OCI-LY3 (cell line): ENCODE results near the gene SARDH.
A peak's percentile ranks its signal among the peaks of the same experiment; 100 is the strongest.

Experiments
- H2AFZ ChIP-seq: fragments of 200-600, 300-600 bp; shearing (Covaris generic); 2 replicates; pipeline ENCODE4 v1.6.0; 2014; ENCODE audit warnings: antibody characterized with exemption, low read depth, low read length
- H3K27ac ChIP-seq: fragments of 200-600, 300-600 bp; sonication (generic); 2 replicates; pipeline ENCODE4 v1.5.1; 2014; ENCODE audit warnings: mild to moderate bottlenecking, low read length, moderate library complexity, mixed read lengths
- H3K27me3 ChIP-seq: fragments of 200-600, 300-600 bp; sonication (generic); 2 replicates; pipeline ENCODE4 v1.6.1; 2014; ENCODE audit warnings: low read depth, low read length, mixed read lengths
- H3K36me3 ChIP-seq: fragments of 200-600, 300-600 bp; sonication (generic); replicated peaks from 2 replicates; pipeline ENCODE3; 2014; ENCODE audit warnings: low read depth, low read length, mixed read lengths
- H3K4me1 ChIP-seq: fragments of 300-600, 200-600 bp; sonication (generic); 2 replicates; pipeline ENCODE4 v1.6.1; 2014; ENCODE audit warnings: low read length, mixed read lengths
- H3K4me2 ChIP-seq: fragments of 200-600, 300-600 bp; sonication (generic); 2 replicates; pipeline ENCODE4 v1.6.1; 2014; ENCODE audit warnings: low read length, mixed read lengths
- H3K4me3 ChIP-seq: fragments of 300-600, 200-600 bp; sonication (generic); 2 replicates; pipeline ENCODE4 v1.5.1; 2014; ENCODE audit warnings: antibody characterized with exemption, mild to moderate bottlenecking, low read length, moderate library complexity
- H3K79me2 ChIP-seq: fragments of 300-600, 200-600 bp; shearing (Covaris generic); 2 replicates; pipeline ENCODE4 v1.6.1; 2014; ENCODE audit warnings: mild to moderate bottlenecking, low read length, mixed read lengths
- H3K9ac ChIP-seq: fragments of 300-600, 200-600 bp; shearing (Covaris generic); 2 replicates; pipeline ENCODE4 v1.6.0; 2014; ENCODE audit warnings: mild to moderate bottlenecking, low read length, moderate library complexity
- H3K9me3 ChIP-seq: fragments of 200-600, 300-600 bp; shearing (Covaris generic); 2 replicates; pipeline ENCODE4 v1.6.1; 2014; ENCODE audit warnings: low read length, mixed read lengths; ENCODE audit not compliant: insufficient read depth
- H4K20me1 ChIP-seq: fragments of 200-600, 300-600 bp; sonication (generic); 2 replicates; pipeline ENCODE4 v1.6.1; 2016; ENCODE audit warnings: low read length, mixed read lengths; ENCODE audit not compliant: insufficient read depth
- CTCF ChIP-seq: fragments of 200-600, 300-600 bp; sonication (generic); IDR thresholded peaks from 2 replicates; pipeline ENCODE4 v1.5.1; 2014; ENCODE audit warnings: antibody characterized with exemption, low read length, low read depth
- EZH2phosphoT487 ChIP-seq: fragments of 200-600 bp; shearing (Covaris generic); IDR thresholded peaks from 2 replicates; pipeline ENCODE4 v1.6.1; 2018; ENCODE audit warnings: antibody characterized with exemption, mixed run types, low read depth

Gene SARDH

DNA sequence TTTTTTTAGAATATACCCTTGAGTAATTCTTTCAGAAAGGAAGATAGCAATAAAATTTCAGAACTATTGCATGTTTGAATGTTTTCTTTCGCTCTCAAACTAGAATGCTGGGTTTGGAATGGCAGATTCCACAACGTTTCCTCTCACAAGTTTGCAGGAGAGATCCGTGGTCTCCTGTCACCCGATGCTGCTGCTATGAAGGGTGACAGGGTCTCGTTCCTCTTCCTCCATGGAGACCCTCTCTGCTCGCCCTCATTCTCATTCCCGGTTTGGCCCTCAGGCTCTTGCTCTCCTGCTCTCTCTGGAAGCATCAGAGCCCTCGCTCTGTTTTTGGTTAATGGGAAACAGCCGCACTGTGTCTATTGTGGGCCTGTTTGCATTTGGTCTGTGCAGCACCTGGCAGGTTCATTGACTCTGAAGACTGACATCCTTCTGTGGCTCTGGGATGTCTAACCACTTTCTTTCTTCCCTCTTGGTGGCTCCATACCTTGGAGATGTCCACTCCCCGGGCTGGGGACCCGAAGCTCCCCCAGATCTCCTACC, 116.4 kb downstream of the SARDH start:
- no peak overlapping the region for H3K9ac ChIP-seq
- H3K4me1 ChIP-seq: peaks cover 14% of the 10 kb centered on the region
- no peak overlapping the region for H3K4me2 ChIP-seq
- no peaks in the 10 kb centered on the region for H3K9me3 ChIP-seq
- TF ChIP-seq CTCF (no peak), EZH2phosphoT487 (no peak)
- H3K4me3 ChIP-seq: no peak overlapping the region
- H3K27me3 ChIP-seq: peaks cover 34% of the 10 kb centered on the region
- H3K79me2 ChIP-seq: no peaks in the 10 kb centered on the region
- H3K36me3 ChIP-seq: no peaks in the 10 kb centered on the region
- H2AFZ ChIP-seq: no peak overlapping the region
- H4K20me1 ChIP-seq: no peaks in the 10 kb centered on the region
- no peak overlapping the region for H3K27ac ChIP-seq

DNA sequence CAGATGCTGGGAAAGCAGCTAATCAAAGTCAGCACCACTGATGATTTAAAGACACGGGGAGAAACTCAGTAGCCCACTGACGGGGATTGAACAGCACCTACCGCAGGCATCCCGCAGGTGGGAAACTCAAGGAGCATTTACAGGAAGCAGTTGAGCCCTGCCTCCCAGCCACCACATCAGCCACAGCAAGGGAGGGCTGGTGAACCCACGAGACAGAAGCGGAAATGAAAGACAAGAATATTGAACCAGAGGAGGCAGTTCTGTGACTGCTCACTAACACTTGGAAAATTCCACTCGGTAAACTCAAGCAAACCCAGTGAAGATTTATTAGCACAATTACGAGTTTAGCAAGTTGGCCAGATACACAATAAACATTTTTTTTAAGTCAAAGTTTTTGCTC, 118.4 kb downstream of the SARDH start:
- TF ChIP-seq CTCF: no peak
- Histone ChIP-seq H3K79me2 (no peaks in the 10 kb centered on the region), H3K36me3 (no peaks in the 10 kb centered on the region), H3K4me1 (peaks cover 14% of the 10 kb centered on the region), H2AFZ (peak overlapping the region; percentile 37; the same call in 1 of the 2 replicates), H4K20me1 (no peaks in the 10 kb centered on the region), H3K27ac (no peak overlapping the region), H3K9ac (peak overlapping the region; percentile 9; the same call in 1 of the 2 replicates), H3K9me3 (no peaks in the 10 kb centered on the region), H3K4me2 (peak overlapping the region; percentile 72), H3K27me3 (peaks cover 31% of the 10 kb centered on the region), H3K4me3 (peak overlapping the region; percentile 51)

- no peak overlapping the region for H2AFZ ChIP-seq
- H3K36me3 ChIP-seq: no peaks in the 10 kb centered on the region
- peaks cover 33% of the 10 kb centered on the region for H3K27me3 ChIP-seq
- H3K4me1 ChIP-seq: peaks cover 14% of the 10 kb centered on the region
- no peaks in the 10 kb centered on the region for H3K9me3 ChIP-seq
- no peaks in the 10 kb centered on the region for H4K20me1 ChIP-seq
- no peaks in the 10 kb centered on the region for H3K79me2 ChIP-seq
- no peak overlapping the region for H3K9ac ChIP-seq
- H3K4me3 ChIP-seq: no peak overlapping the region
- no peak overlapping the region for H3K4me2 ChIP-seq
- TF ChIP-seq EZH2phosphoT487 (no peak), CTCF (no peak)
- H3K27ac ChIP-seq: no peak overlapping the region
These were observed 119.4 kb downstream of the SARDH start for GRCh38 chr9:133618726-133619125.

DNA sequence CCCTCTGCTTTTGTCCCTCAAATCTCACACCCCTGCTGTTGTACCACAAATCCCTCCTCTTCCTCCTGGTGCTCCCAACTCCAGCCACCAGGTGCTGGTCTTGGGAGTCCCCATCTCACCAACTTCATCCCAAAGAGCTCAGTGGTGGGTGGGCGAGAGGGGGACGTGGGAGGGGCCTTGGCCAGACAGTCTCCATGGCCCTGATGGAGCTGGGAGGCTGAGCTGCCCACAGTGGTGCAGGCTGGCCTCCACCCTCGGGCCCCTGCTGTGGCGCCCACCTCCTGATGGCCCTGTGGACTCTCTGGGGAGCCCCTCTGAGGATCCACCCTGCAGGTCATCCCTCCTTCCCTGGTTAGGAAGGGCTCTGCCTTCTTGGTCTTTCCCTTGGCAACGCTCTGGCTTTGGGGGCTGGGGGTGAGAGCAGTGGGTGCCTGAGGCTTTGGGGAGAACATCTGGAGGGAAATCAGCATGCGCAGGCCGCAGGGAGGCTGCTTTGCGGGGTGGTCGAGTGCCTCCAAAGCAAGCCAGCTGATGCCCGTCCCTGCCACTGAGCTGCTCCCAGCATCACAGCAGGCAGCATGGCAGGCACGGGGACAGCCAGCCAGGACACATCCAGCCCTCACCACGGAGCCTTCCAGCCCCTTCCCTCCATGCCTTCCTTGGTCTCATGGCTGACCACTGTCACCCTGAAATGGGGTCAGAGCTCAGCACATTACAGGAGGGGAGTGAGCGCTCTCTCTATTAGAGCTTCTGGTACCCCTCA, 121.3 kb downstream of the SARDH start:
- no peaks in the 10 kb centered on the region for H3K9me3 ChIP-seq
- peaks cover 39% of the 10 kb centered on the region for H3K27me3 ChIP-seq
- H3K4me1 ChIP-seq: peaks cover 14% of the 10 kb centered on the region
- H3K36me3 ChIP-seq: no peaks in the 10 kb centered on the region
- H3K4me3 ChIP-seq: no peak overlapping the region
- no peak overlapping the region for H2AFZ ChIP-seq
- TF ChIP-seq CTCF (no peak), EZH2phosphoT487 (no peak)
- H3K79me2 ChIP-seq: no peaks in the 10 kb centered on the region
- no peak overlapping the region for H3K9ac ChIP-seq
- no peaks in the 10 kb centered on the region for H4K20me1 ChIP-seq
- no peak overlapping the region for H3K4me2 ChIP-seq
- no peak overlapping the region for H3K27ac ChIP-seq
